Thymus (tissue), 11 donors: ENCODE measurements around the gene HIRA. TPM values are rescaled to one million over a fixed set of nuclear protein-coding genes. Genes with fewer than 3 reads are reported as not detected.
A peak's percentile ranks its signal among the peaks of the same experiment; 100 is the strongest.
"Not testable (repeated sequence)": the region's sequence is repeated elsewhere in the genome, so short reads cannot be mapped to it uniquely, and the experiment has no call there.

Experiments
- DNase-seq, 9 donors: peaks; one replicate each; pipeline ENCODE4 v3.0.0-alpha.2; 2013; ENCODE audit warnings: low spot score in 9 of 9, low read depth in 6 of 9, missing footprints in 1 of 9
- H3K27ac ChIP-seq, 2 donors: one replicate each; pipeline ENCODE4 v1.5.1; 2013; ENCODE audit warnings: control low read depth in 1 of 2, low read depth in 1 of 2, low read length in 1 of 2, mild to moderate bottlenecking in 1 of 2, moderate library complexity in 1 of 2
- H3K27me3 ChIP-seq, 2 donors: one replicate each; pipeline ENCODE4 v1.5.1; 2013; ENCODE audit warnings: low read length in 1 of 2; ENCODE audit not compliant: control insufficient read depth in 2 of 2, insufficient read depth in 1 of 2
- H3K36me3 ChIP-seq, 2 donors: one replicate each; pipeline ENCODE4 v1.5.1; 2013; ENCODE audit warnings: low read length in 1 of 2, mild to moderate bottlenecking in 1 of 2, moderate library complexity in 1 of 2; ENCODE audit not compliant: control insufficient read depth in 2 of 2, insufficient read depth in 2 of 2
- H3K4me1 ChIP-seq, 2 donors: one replicate each; pipeline ENCODE4 v1.5.1; 2013; ENCODE audit warnings: low read length in 2 of 2; ENCODE audit not compliant: control insufficient read depth in 2 of 2, insufficient read depth in 2 of 2
- H3K4me3 ChIP-seq, 2 donors: one replicate each; pipeline ENCODE4 v1.5.1; 2013; ENCODE audit warnings: low read length in 2 of 2, control low read depth in 1 of 2, mild to moderate bottlenecking in 1 of 2
- H3K9me3 ChIP-seq, 2 donors: one replicate each; pipeline ENCODE4 v1.5.1; 2013; ENCODE audit warnings: low read length in 1 of 2, mild to moderate bottlenecking in 1 of 2; ENCODE audit not compliant: control insufficient read depth in 2 of 2, insufficient read depth in 1 of 2
- WGBS: extraction: QIAGEN DNeasy Blood & Tissue Kit; methylation state at CpG from one replicate; pipeline ENCODE4 v1.1.7; 2013; 5-methylcytosine and 5-hydroxymethylcytosine counted together
- polyA plus RNA-seq: library from polyadenylated mRNA; stranded (reverse); fragments of 200-250 nt; gene quantifications from one replicate; pipeline ENCODE4 v1.2.3, GENCODE V29; 2013
- total RNA-seq: library from RNA; stranded (reverse); fragments of 120-200 nt; gene quantifications from one replicate; pipeline ENCODE4 v1.2.4, GENCODE V29; 2013
- donor health status: healthy.

HIRA gene
- total and polyA plus RNA-seq, 2 donors = 15.4 to 15.9 TPM

GRCh38 chr22:19375435-19375834 lies 56.1 kb downstream of the HIRA start:
- no peaks in the 10 kb centered on the region for H3K27me3 ChIP-seq
- H3K27ac ChIP-seq = no peak overlapping the region
- peaks cover 59 to 75% of the 10 kb centered on the region in 2 donors for H3K36me3 ChIP-seq
- 99% methylated on average over 8 of the region's 8 CpGs for WGBS
- H3K4me3 ChIP-seq = no peak overlapping the region
- H3K4me1 ChIP-seq = no peaks in the 10 kb centered on the region
- no peaks in the 10 kb centered on the region for H3K9me3 ChIP-seq
- no peak for DNase-seq

GRCh38 chr22:19374410-19374809 lies 57.1 kb downstream of the HIRA start:
- H3K9me3 ChIP-seq = no peaks in the 10 kb centered on the region
- no peak for DNase-seq
- 95% methylated on average over 1 of the region's 1 CpG for WGBS
- no peaks in the 10 kb centered on the region for H3K27me3 ChIP-seq
- H3K27ac ChIP-seq = no peak overlapping the region
- no peaks in the 10 kb centered on the region for H3K4me1 ChIP-seq
- H3K36me3 ChIP-seq = peaks cover 69 to 74% of the 10 kb centered on the region in 2 donors
- no peak overlapping the region for H3K4me3 ChIP-seq

GRCh38 chr22:19373450-19373849 lies 58.1 kb downstream of the HIRA start:
- H3K9me3 ChIP-seq = no peaks in the 10 kb centered on the region
- no peak overlapping the region for H3K27ac ChIP-seq
- H3K36me3 ChIP-seq = peaks cover 77 to 79% of the 10 kb centered on the region in 2 donors
- no peaks in the 10 kb centered on the region for H3K27me3 ChIP-seq
- 99% methylated on average over 5 of the region's 5 CpGs for WGBS
- DNase-seq = no peak
- H3K4me1 ChIP-seq = no peaks in the 10 kb centered on the region
- H3K4me3 ChIP-seq = no peak overlapping the region

- Histone ChIP-seq H3K4me3 (no peak overlapping the region), H3K9me3 (no peaks in the 10 kb centered on the region), H3K27me3 (no peaks in the 10 kb centered on the region), H3K27ac (no peak overlapping the region), H3K36me3 (peaks cover 74 to 75% of the 10 kb centered on the region in 2 donors), H3K4me1 (no peaks in the 10 kb centered on the region)
- no peak for DNase-seq
Observed at GRCh38 chr22:19371893-19372292, 59.6 kb downstream of the HIRA start.

GRCh38 chr22:19368876-19369275 lies 62.7 kb downstream of the HIRA start:
- 97% methylated on average over 2 of the region's 2 CpGs for WGBS
- no peaks in the 10 kb centered on the region for H3K4me1 ChIP-seq
- H3K4me3 ChIP-seq = no peak overlapping the region
- no peak for DNase-seq
- peaks cover 58 to 70% of the 10 kb centered on the region in 2 donors for H3K36me3 ChIP-seq
- no peaks in the 10 kb centered on the region for H3K9me3 ChIP-seq
- H3K27me3 ChIP-seq = no peaks in the 10 kb centered on the region
- H3K27ac ChIP-seq = no peak overlapping the region

GRCh38 chr22:19367763-19368367 lies 63.7 kb downstream of the HIRA start:
- WGBS = 98% methylated on average over 3 of the region's 3 CpGs
- no peak overlapping the region for H3K4me3 ChIP-seq
- no peak for DNase-seq
- H3K36me3 ChIP-seq = peaks cover 54 to 70% of the 10 kb centered on the region in 2 donors
- H3K27ac ChIP-seq = no peak overlapping the region
- no peaks in the 10 kb centered on the region for H3K4me1 ChIP-seq
- no peaks in the 10 kb centered on the region for H3K27me3 ChIP-seq
- H3K9me3 ChIP-seq = no peaks in the 10 kb centered on the region

DNA sequence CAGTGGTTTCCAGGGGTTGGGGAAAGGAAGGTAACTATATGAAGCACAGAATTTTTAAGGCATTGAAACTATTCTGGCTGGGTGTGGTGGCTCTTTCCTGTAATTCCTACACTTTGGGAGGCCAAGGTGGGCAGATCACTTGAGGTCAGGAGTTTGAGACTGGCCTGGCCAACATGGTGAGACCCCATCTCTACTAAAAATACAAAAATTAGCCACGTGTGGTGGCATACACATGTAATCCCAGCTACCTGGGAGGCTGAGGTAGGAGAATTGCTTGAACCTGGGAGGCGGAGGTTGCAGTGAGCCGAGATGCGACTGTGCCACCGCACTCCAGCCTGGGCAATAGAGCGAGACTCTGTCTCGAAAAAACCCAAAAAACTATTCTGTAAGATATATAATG lies 68.0 kb downstream of the HIRA start:
- not testable (repeated sequence) for H3K4me1 ChIP-seq, H3K4me3 ChIP-seq, H3K27me3 ChIP-seq, DNase-seq, H3K27ac ChIP-seq, H3K9me3 ChIP-seq
- WGBS = 97% methylated on average over 7 of the region's 7 CpGs
- peaks cover 61 to 85% of the 10 kb centered on the region in 2 donors for H3K36me3 ChIP-seq

- H3K4me3 ChIP-seq = no peak overlapping the region
- H3K4me1 ChIP-seq = peaks cover 0 to 3% of the 10 kb centered on the region in 2 donors
- peak in 1 of 9 donors; percentile 26 for DNase-seq
- no peak overlapping the region for H3K27ac ChIP-seq
- peaks cover 70 to 89% of the 10 kb centered on the region in 2 donors for H3K36me3 ChIP-seq
- WGBS = 97% methylated on average over 7 of the region's 7 CpGs
- H3K27me3 ChIP-seq = no peaks in the 10 kb centered on the region
- no peaks in the 10 kb centered on the region for H3K9me3 ChIP-seq
Observed at GRCh38 chr22:19361501-19362103, 69.9 kb downstream of the HIRA start.

DNA sequence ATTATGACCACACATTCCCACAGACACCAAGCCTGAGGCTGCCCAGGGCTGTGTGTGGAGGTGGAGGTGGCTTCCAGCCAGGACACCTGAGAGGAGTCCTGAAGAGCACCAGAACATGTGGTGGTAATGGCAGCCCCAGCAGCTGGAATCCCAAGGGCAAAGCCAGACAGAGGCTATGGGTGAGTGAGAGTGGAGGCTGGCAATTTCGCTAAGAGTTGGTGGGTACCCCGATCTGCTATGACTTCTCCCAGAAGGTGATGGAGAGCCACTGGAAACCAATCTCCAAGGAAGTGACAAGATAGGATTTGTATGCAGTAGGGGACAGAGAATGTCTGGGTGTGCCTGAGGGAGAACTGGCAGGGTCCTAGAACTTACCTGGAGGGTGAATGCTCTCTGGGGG lies 70.7 kb downstream of the HIRA start:
- Histone ChIP-seq H3K27ac (no peak overlapping the region), H3K27me3 (no peaks in the 10 kb centered on the region), H3K36me3 (peaks cover 76 to 92% of the 10 kb centered on the region in 2 donors), H3K9me3 (no peaks in the 10 kb centered on the region), H3K4me3 (no peak overlapping the region), H3K4me1 (peaks cover 0 to 3% of the 10 kb centered on the region in 2 donors)
- no peak for DNase-seq
- 97% methylated on average over 2 of the region's 2 CpGs for WGBS
